Immature natural killer cell (primary cell): ENCODE results near the gene KLF1. TPM values are rescaled to one million over a fixed set of nuclear protein-coding genes. Genes with fewer than 3 reads are reported as not detected.

Source experiments
- DNase-seq, 3 donors: peaks; one replicate each; pipeline ENCODE4 v3.0.0; 2022; ENCODE audit warnings: mixed read lengths in 1 of 3
- H3K27ac Mint-ChIP-seq, 6 donors: one replicate each; pipeline ENCODE4 v1.8.0; 2020; ENCODE audit warnings: mixed read lengths in 6 of 6, mild to moderate bottlenecking in 5 of 6, inconsistent platforms in 4 of 6, moderate library complexity in 3 of 6
- H3K27me3 Mint-ChIP-seq, 3 donors: one replicate each; pipeline ENCODE4 v1.8.0; 2020 to 2021; ENCODE audit warnings: low read depth in 3 of 3, mild to moderate bottlenecking in 3 of 3, mixed read lengths in 3 of 3, moderate library complexity in 3 of 3, inconsistent platforms in 1 of 3
- H3K36me3 Mint-ChIP-seq, 3 donors: one replicate each; pipeline ENCODE4 v1.8.0; 2020; ENCODE audit warnings: mixed read lengths in 3 of 3, inconsistent platforms in 2 of 3, mild to moderate bottlenecking in 2 of 3
- H3K4me1 Mint-ChIP-seq, 2 donors: one replicate each; pipeline ENCODE4 v1.8.0; 2020; ENCODE audit warnings: inconsistent platforms in 2 of 2, mild to moderate bottlenecking in 2 of 2, mixed read lengths in 2 of 2, moderate library complexity in 1 of 2
- H3K4me3 Mint-ChIP-seq, 5 donors: one replicate each; pipeline ENCODE4 v1.8.0; 2020; ENCODE audit warnings: mild to moderate bottlenecking in 5 of 5, mixed read lengths in 5 of 5, inconsistent platforms in 3 of 5, moderate library complexity in 3 of 5
- H3K9me3 Mint-ChIP-seq, 6 donors: one replicate each; pipeline ENCODE4 v1.8.0; 2020; ENCODE audit warnings: mild to moderate bottlenecking in 6 of 6, mixed read lengths in 6 of 6, inconsistent platforms in 4 of 6, moderate library complexity in 3 of 6
- polyA plus RNA-seq, 3 donors: library from polyadenylated mRNA; unstranded; fragments of 300-500 nt; fragmentation: Illumina TruSeq; gene quantifications; one replicate each; pipeline ENCODE4 v1.2.3, GENCODE V29; 2021

KLF1 gene
- polyA plus RNA-seq, 3 donors from 2014 or later: 0.15 to 1.8 (median 0.20) TPM

- H3K9me3 Mint-ChIP-seq: peaks cover 0 to 4% (median 0%) of the 10 kb centered on the region in 6 donors
- no peak overlapping the region for H3K27ac Mint-ChIP-seq
- DNase-seq: no peak
- peaks cover 36 to 65% (median 41%) of the 10 kb centered on the region in 3 donors for H3K27me3 Mint-ChIP-seq
- peak overlapping the region; percentile 59 to 70 (median 64) for H3K4me3 Mint-ChIP-seq
- peaks cover 43% of the 10 kb centered on the region in 2 donors for H3K4me1 Mint-ChIP-seq
- no peaks in the 10 kb centered on the region for H3K36me3 Mint-ChIP-seq
These were observed 51.8 kb downstream of the KLF1 start for GRCh38 chr19:12834976-12835757.

DNA sequence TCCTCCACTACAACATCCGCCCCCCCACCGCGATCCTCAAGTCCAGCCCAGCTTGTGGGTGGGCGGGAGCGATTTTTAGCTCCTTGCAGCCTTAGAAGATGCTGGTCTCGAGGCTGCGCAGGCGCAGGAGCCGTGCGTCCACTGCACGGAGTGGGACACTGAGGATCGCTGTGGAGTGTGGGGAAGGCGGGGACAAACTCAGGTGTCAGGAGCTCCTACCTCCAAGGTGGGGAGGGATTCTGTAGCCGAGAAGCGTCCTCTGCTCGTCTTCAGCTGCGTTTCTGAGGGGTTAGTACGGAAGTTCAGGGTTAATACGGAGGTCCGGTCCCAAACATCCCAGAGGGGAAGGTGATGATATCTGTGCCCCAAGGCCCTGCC is 52.4 kb downstream of the KLF1 start, which contains the start of gene RTBDN:
Gene RTBDN (minus strand): TSS at position 14 of the 378 bp plus-strand sequence. CDS start 4,600 bp downstream, outside the sequence.
- peaks cover 36 to 64% (median 42%) of the 10 kb centered on the region in 3 donors for H3K27me3 Mint-ChIP-seq

More for the DNA sequence above, 52.4 kb downstream of the KLF1 start, which contains the start of gene RTBDN:
- peaks cover 0 to 4% (median 0%) of the 10 kb centered on the region in 6 donors for H3K9me3 Mint-ChIP-seq
- H3K27ac Mint-ChIP-seq: peak within 1 kb of the TSS in 4 of 6 donors; percentile 8 to 57 (median 22)
- peak within 1 kb of the TSS; percentile 59 to 75 (median 70) for H3K4me3 Mint-ChIP-seq
- no peaks in the 10 kb centered on the region for H3K36me3 Mint-ChIP-seq
- DNase-seq: no peak
- H3K4me1 Mint-ChIP-seq: peaks cover 37 to 40% of the 10 kb centered on the region in 2 donors

Other genes starting within 250 kb of the KLF1 start
- gene MAN2B1, start 220.5 kb downstream of the KLF1 start, polyA plus RNA-seq: 10 to 100 TPM; 25.3 to 44.4 (median 27.2) TPM
- gene WDR83, start 220.4 kb downstream of the KLF1 start, polyA plus RNA-seq: 10 to 100 TPM; 19.9 to 30.1 (median 23.2) TPM
- 10 to 100 TPM; 70.8 to 76.0 (median 74.4) TPM for gene DHPS, start 205.3 kb downstream of the KLF1 start, polyA plus RNA-seq
- not detected for gene GNG14, start 199.2 kb downstream of the KLF1 start, polyA plus RNA-seq
- 1 to 10 TPM; 6.4 to 8.2 (median 8.0) TPM for gene FBXW9, start 190.6 kb downstream of the KLF1 start, polyA plus RNA-seq
- gene TNPO2, start 163.3 kb downstream of the KLF1 start, polyA plus RNA-seq: 1 to 10 TPM in 1 of 3 donors, under 1 TPM in 2; 0.46 to 4.0 (median 0.98) TPM
- 100 to 1,000 TPM; 183 to 301 (median 283) TPM for gene TRIR, start 152.5 kb downstream of the KLF1 start, polyA plus RNA-seq
- gene GET3, start 149.7 kb downstream of the KLF1 start, polyA plus RNA-seq: 100 to 1,000 TPM in 2 of 3 donors, 10 to 100 TPM in 1; 93.5 to 182 (median 124) TPM
- not detected for gene BEST2, start 135.4 kb downstream of the KLF1 start, polyA plus RNA-seq
- 1 to 10 TPM in 2 of 3 donors, not detected in 1; 2.1 to 2.5 TPM for gene HOOK2, start 111.6 kb downstream of the KLF1 start, polyA plus RNA-seq
- 100 to 1,000 TPM; 620 to 796 (median 697) TPM for gene JUNB, start 95.7 kb downstream of the KLF1 start, polyA plus RNA-seq
- gene PRDX2, start 85.4 kb downstream of the KLF1 start, polyA plus RNA-seq: 100 to 1,000 TPM; 157 to 165 (median 159) TPM
- 10 to 100 TPM in 1 of 3 donors, 1 to 10 TPM in 2; 3.0 to 11.0 (median 4.5) TPM for gene THSD8, start 85.1 kb downstream of the KLF1 start, polyA plus RNA-seq
- gene RNASEH2A, start 80.6 kb downstream of the KLF1 start, polyA plus RNA-seq: 10 to 100 TPM; 27.7 to 45.4 (median 37.5) TPM
- not detected for gene RTBDN, start 52.6 kb downstream of the KLF1 start, polyA plus RNA-seq
- under 1 TPM in 2 of 3 donors, not detected in 1; 0.28 TPM for gene MAST1, start 48.7 kb downstream of the KLF1 start, polyA plus RNA-seq
- 100 to 1,000 TPM in 1 of 3 donors, 10 to 100 TPM in 2; 72.6 to 108 (median 83.5) TPM for gene DNASE2, start 5.8 kb downstream of the KLF1 start, polyA plus RNA-seq
- gene GCDH, start 4.0 kb upstream of the KLF1 start, polyA plus RNA-seq: 10 to 100 TPM; 17.0 to 21.6 (median 18.4) TPM
- gene SYCE2, start 32.1 kb upstream of the KLF1 start, polyA plus RNA-seq: under 1 TPM in 1 of 3 donors, not detected in 2; 0.20 TPM
- 10 to 100 TPM; 57.2 to 82.0 (median 71.1) TPM for gene FARSA, start 46.5 kb upstream of the KLF1 start, polyA plus RNA-seq
- gene CALR, start 51.4 kb upstream of the KLF1 start, polyA plus RNA-seq: 100 to 1,000 TPM; 125 to 301 (median 238) TPM
- gene RAD23A, start 58.7 kb upstream of the KLF1 start, polyA plus RNA-seq: 100 to 1,000 TPM in 1 of 3 donors, 10 to 100 TPM in 2; 68.9 to 121 (median 69.4) TPM
- gene GADD45GIP1, start 70.0 kb upstream of the KLF1 start, polyA plus RNA-seq: 10 to 100 TPM; 37.4 to 69.1 (median 56.8) TPM
- not detected for gene DAND5, start 82.4 kb upstream of the KLF1 start, polyA plus RNA-seq
- under 1 TPM in 1 of 3 donors, not detected in 2; 0.49 TPM for gene NFIX, start 108.3 kb upstream of the KLF1 start, polyA plus RNA-seq
- 1 to 10 TPM; 1.1 to 2.2 (median 2.1) TPM for gene LYL1, start 215.7 kb upstream of the KLF1 start, polyA plus RNA-seq
- gene TRMT1, start 229.5 kb upstream of the KLF1 start, polyA plus RNA-seq: 10 to 100 TPM; 13.2 to 16.5 (median 16.3) TPM
- 1 to 10 TPM in 2 of 3 donors, not detected in 1; 1.2 to 2.8 TPM for gene NACC1, start 231.1 kb upstream of the KLF1 start, polyA plus RNA-seq